ENCODE results near the gene FADS3.

The FADS3 gene

GRCh38 chr11:61848631-61849030 is 42.7 kb downstream of the FADS3 start:
- TF ChIP-seq CTCF (IDR thresholded peaks at IDR 0.05; ENCODE audit: low read depth, low read length), result no peak
- no peak for DNase-seq (ENCODE audit: extremely low read depth, low read depth)

- no peak for DNase-seq (ENCODE audit: extremely low read depth, low read depth)
- TF ChIP-seq CTCF (IDR thresholded peaks at IDR 0.05; ENCODE audit: low read depth, low read length), result no peak
Measured at GRCh38 chr11:61847914-61848581, 43.3 kb downstream of the FADS3 start.

GRCh38 chr11:61846362-61847020 is 44.9 kb downstream of the FADS3 start:
- no peak for DNase-seq (ENCODE audit: extremely low read depth, low read depth)
- TF ChIP-seq CTCF (IDR thresholded peaks at IDR 0.05; ENCODE audit: low read depth, low read length), result no peak

- DNase-seq (ENCODE audit: extremely low read depth, low read depth), result no peak
- TF ChIP-seq CTCF (IDR thresholded peaks at IDR 0.05; ENCODE audit: low read depth, low read length), result no peak
Measured at GRCh38 chr11:61844909-61845565, 46.3 kb downstream of the FADS3 start.

- no peak for DNase-seq (ENCODE audit: extremely low read depth, low read depth)
- no peak for TF ChIP-seq CTCF (IDR thresholded peaks at IDR 0.05; ENCODE audit: low read depth, low read length)
Measured at GRCh38 chr11:61842528-61842820, 48.9 kb downstream of the FADS3 start.

GRCh38 chr11:61841636-61842527 is 49.5 kb downstream of the FADS3 start:
- DNase-seq (ENCODE audit: extremely low read depth, low read depth), result no peak
- no peak for TF ChIP-seq CTCF (IDR thresholded peaks at IDR 0.05; ENCODE audit: low read depth, low read length)
